Stimulated activated CD8-positive, alpha-beta memory T cell treated with anti-CD3 and anti-CD28 coated beads, Interleukin-12 subunit alpha, Interleukin-12 subunit beta, amount 100 ng/mL, for 4 hours (primary cell): Measurements from ENCODE around the gene TTC28.

Source experiments
- DNase-seq: peaks from one replicate; pipeline ENCODE4 v3.0.0-alpha.2; 2020; ENCODE audit warnings: low read depth

Gene TTC28

GRCh38 chr22:27961680-27962079 is 718.0 kb downstream of the TTC28 start:
- no peak for DNase-seq

GRCh38 chr22:27961182-27961581 is 718.5 kb downstream of the TTC28 start:
- DNase-seq: no peak

GRCh38 chr22:27959335-27960090 is 720.1 kb downstream of the TTC28 start:
- DNase-seq: no peak

- no peak for DNase-seq
Observed at GRCh38 chr22:27952779-27953178, 726.9 kb downstream of the TTC28 start.

GRCh38 chr22:27952091-27952490 is 727.5 kb downstream of the TTC28 start:
- no peak for DNase-seq

- DNase-seq: no peak
Observed at GRCh38 chr22:27949421-27949820, 730.2 kb downstream of the TTC28 start.

GRCh38 chr22:27948569-27948968 is 731.1 kb downstream of the TTC28 start:
- DNase-seq: no peak

GRCh38 chr22:27947448-27947847 is 732.2 kb downstream of the TTC28 start:
- DNase-seq: no peak

- DNase-seq: no peak
Observed at GRCh38 chr22:27941143-27941542, 738.5 kb downstream of the TTC28 start.

GRCh38 chr22:27937453-27937852 is 742.2 kb downstream of the TTC28 start:
- no peak for DNase-seq

GRCh38 chr22:27935897-27936296 is 743.7 kb downstream of the TTC28 start:
- DNase-seq: no peak

- no peak for DNase-seq
Observed at GRCh38 chr22:27934069-27934468, 745.6 kb downstream of the TTC28 start.

- DNase-seq: no peak
Observed at GRCh38 chr22:27933186-27933983, 746.3 kb downstream of the TTC28 start.

- DNase-seq: no peak
Observed at GRCh38 chr22:27930331-27931060, 749.1 kb downstream of the TTC28 start.
